ENCODE results near the gene ADARB2.

DNA sequence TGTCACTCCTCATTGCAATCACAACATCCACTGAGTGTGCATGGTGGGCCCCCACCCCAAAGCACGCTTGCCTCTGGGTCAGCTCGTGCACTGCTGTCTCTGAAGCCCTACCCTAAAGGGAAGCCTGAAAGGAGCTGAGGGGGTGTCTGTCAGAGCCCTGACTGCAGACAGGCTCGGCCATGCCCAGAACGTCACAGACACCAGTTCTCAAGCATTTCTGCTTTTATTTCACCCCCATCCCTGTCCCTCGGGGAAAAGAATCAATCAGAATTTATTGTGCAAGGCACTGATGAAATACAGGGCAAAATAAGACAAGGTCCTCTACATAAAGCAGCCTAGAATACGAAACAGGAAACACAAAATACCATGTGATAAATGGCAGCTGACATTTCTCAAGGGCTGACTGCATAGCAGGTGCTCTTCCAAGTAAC is 449.3 kb downstream of the ADARB2 start:
- TF ChIP-seq POLR2AphosphoS5 (IDR thresholded peaks at IDR 0.05) (no peak), POLR2A (IDR thresholded peaks at IDR 0.05; ENCODE audit: low read depth) (no peak), EP300 (IDR thresholded peaks at IDR 0.05) (no peak)
- TF ChIP-seq, protein P1, sequence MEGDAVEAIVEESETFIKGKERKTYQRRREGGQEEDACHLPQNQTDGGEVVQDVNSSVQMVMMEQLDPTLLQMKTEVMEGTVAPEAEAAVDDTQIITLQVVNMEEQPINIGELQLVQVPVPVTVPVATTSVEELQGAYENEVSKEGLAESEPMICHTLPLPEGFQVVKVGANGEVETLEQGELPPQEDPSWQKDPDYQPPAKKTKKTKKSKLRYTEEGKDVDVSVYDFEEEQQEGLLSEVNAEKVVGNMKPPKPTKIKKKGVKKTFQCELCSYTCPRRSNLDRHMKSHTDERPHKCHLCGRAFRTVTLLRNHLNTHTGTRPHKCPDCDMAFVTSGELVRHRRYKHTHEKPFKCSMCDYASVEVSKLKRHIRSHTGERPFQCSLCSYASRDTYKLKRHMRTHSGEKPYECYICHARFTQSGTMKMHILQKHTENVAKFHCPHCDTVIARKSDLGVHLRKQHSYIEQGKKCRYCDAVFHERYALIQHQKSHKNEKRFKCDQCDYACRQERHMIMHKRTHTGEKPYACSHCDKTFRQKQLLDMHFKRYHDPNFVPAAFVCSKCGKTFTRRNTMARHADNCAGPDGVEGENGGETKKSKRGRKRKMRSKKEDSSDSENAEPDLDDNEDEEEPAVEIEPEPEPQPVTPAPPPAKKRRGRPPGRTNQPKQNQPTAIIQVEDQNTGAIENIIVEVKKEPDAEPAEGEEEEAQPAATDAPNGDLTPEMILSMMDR (IDR thresholded peaks at IDR 0.05) = no peak

Data from esophagus muscularis mucosa (tissue), 4 donors.